Activated CD8-positive, alpha-beta T cell treated with anti-CD3 and anti-CD28 coated beads for 36 hours (primary cell): Measurements from ENCODE around the gene CLSTN3. TPM values are rescaled to one million over a fixed set of nuclear protein-coding genes. Genes with fewer than 3 reads are reported as not detected.
"Not testable (repeated sequence)": the region's sequence is repeated elsewhere in the genome, so short reads cannot be mapped to it uniquely, and the experiment has no call there.

Experiments
- ATAC-seq: fragments of 200-7000 bp; cut with Tn5 transposase; one replicate; pipeline ENCODE4 v1.10.0; 2021; ENCODE audit warnings: mild to moderate bottlenecking, moderate library complexity
- CTCF ChIA-PET: fragments of 350-600 bp; sonication (Branson Sonifier 250); formaldehyde crosslinking; loops from one replicate; lab custom pipeline; 2021; ENCODE audit warnings: antibody characterized with exemption; lab: Charles Lee
- POLR2A ChIA-PET: fragments of 350-600 bp; sonication (Branson Sonifier 250); formaldehyde crosslinking; loops from one replicate; lab custom pipeline; 2021; ENCODE audit warnings: antibody characterized with exemption; lab: Charles Lee
- DNase-seq: peaks from one replicate; pipeline ENCODE4 v3.0.0-alpha.2; 2020
- H3K27ac Mint-ChIP-seq: one replicate; pipeline ENCODE4 v1.8.0; 2021; ENCODE audit warnings: mild to moderate bottlenecking, mixed read lengths
- H3K27me3 Mint-ChIP-seq: one replicate; pipeline ENCODE4 v1.8.0; 2021; ENCODE audit warnings: mixed read lengths
- H3K36me3 Mint-ChIP-seq: one replicate; pipeline ENCODE4 v1.8.0; 2021; ENCODE audit warnings: low read depth, mixed read lengths
- H3K4me1 Mint-ChIP-seq: one replicate; pipeline ENCODE4 v1.8.0; 2021; ENCODE audit warnings: low read depth, mixed read lengths
- H3K4me3 Mint-ChIP-seq: one replicate; pipeline ENCODE4 v1.8.0; 2021; ENCODE audit warnings: mild to moderate bottlenecking, moderate library complexity, mixed read lengths
- H3K9me3 Mint-ChIP-seq: one replicate; pipeline ENCODE4 v1.8.0; 2021; ENCODE audit warnings: mixed read lengths
- CTCF ChIP-seq: fragments of 200-600 bp; IDR thresholded peaks from one replicate; pipeline ENCODE4 v1.8.0; 2022; ENCODE audit warnings: antibody characterized with exemption, mild to moderate bottlenecking
- intact Hi-C: fragments of 100-400 bp; cut with micrococcal nuclease; formaldehyde crosslinking; loops from one replicate; pipeline ENCODE4 v1.10.0; 2022
- total RNA-seq, 2 experiments: library from RNA; stranded (reverse); gene quantifications; one replicate each; pipeline ENCODE4 v1.2.3, GENCODE V29; 2021

Gene CLSTN3
- total RNA-seq, 2 experiments from 2014 or later, result 29.0 to 30.8 TPM

GRCh38 chr12:7175493-7175892, 45.3 kb downstream of the CLSTN3 start:
- POLR2A ChIA-PET, result no interaction called here
- DNase-seq (no peak), ATAC-seq (no peak)
- Mint-ChIP-seq H3K27me3 (peaks cover 19% of the 10 kb centered on the region), H3K9me3 (peaks cover 4% of the 10 kb centered on the region), H3K36me3 (no peaks in the 10 kb centered on the region), H3K27ac (no peak overlapping the region), H3K4me1 (no peaks in the 10 kb centered on the region), H3K4me3 (no peak overlapping the region)
- CTCF ChIA-PET, result interaction anchor here (1.3 to 1.5 kb wide), 2 partner anchors 12 kb away, joined by 5 read pairs; no protein-coding TSS in a partner anchor
- no peak for TF ChIP-seq CTCF
- intact Hi-C loops, result no loop called here

GRCh38 chr12:7176595-7176994, 46.4 kb downstream of the CLSTN3 start:
- peaks cover 21% of the 10 kb centered on the region for H3K27me3 Mint-ChIP-seq
- H3K36me3 Mint-ChIP-seq, result no peaks in the 10 kb centered on the region
- ChIA-PET POLR2A (no interaction called here), CTCF (interaction anchor here (1.1 kb wide), 1 partner anchor 12 kb away, joined by 3 read pairs; no protein-coding TSS in a partner anchor)
- TF ChIP-seq CTCF, result no peak
- ATAC-seq (no peak), DNase-seq (no peak)
- H3K9me3 Mint-ChIP-seq, result peaks cover 4% of the 10 kb centered on the region
- H3K4me3 Mint-ChIP-seq, result no peak overlapping the region
- intact Hi-C loops, result no loop called here
- H3K27ac Mint-ChIP-seq, result no peak overlapping the region
- no peaks in the 10 kb centered on the region for H3K4me1 Mint-ChIP-seq

GRCh38 chr12:7178481-7178880, 48.3 kb downstream of the CLSTN3 start:
- ATAC-seq (no peak), DNase-seq (no peak)
- TF ChIP-seq CTCF, result no peak
- intact Hi-C loops, result no loop called here
- Mint-ChIP-seq H3K27ac (no peak overlapping the region), H3K36me3 (no peaks in the 10 kb centered on the region), H3K4me1 (no peaks in the 10 kb centered on the region), H3K9me3 (no peaks in the 10 kb centered on the region), H3K4me3 (no peak overlapping the region), H3K27me3 (peaks cover 17% of the 10 kb centered on the region)
- ChIA-PET POLR2A (no interaction called here), CTCF (interaction anchor here (1.0 to 1.5 kb wide), 3 partner anchors 10 to 69 kb away, joined by 3 to 9 read pairs (median 3); partner anchors contain the start of gene C1RL)

GRCh38 chr12:7180685-7181084, 50.5 kb downstream of the CLSTN3 start:
- H3K27me3 Mint-ChIP-seq, result peaks cover 14% of the 10 kb centered on the region
- no peaks in the 10 kb centered on the region for H3K36me3 Mint-ChIP-seq
- H3K27ac Mint-ChIP-seq, result no peak overlapping the region
- no peak overlapping the region for H3K4me3 Mint-ChIP-seq
- no peak for ATAC-seq
- POLR2A ChIA-PET, result no interaction called here
- no peaks in the 10 kb centered on the region for H3K9me3 Mint-ChIP-seq
- CTCF ChIA-PET, result no interaction called here
- no peak for TF ChIP-seq CTCF
- no peaks in the 10 kb centered on the region for H3K4me1 Mint-ChIP-seq
- intact Hi-C loops, result no loop called here
- no peak for DNase-seq

- H3K27me3 Mint-ChIP-seq, POLR2A ChIA-PET, H3K9me3 Mint-ChIP-seq, ATAC-seq, H3K4me3 Mint-ChIP-seq, DNase-seq, H3K27ac Mint-ChIP-seq, H3K36me3 Mint-ChIP-seq: not testable (repeated sequence)
- CTCF ChIA-PET, result interaction anchor here (0.6 kb wide), 1 partner anchor 274 kb away, joined by 3 read pairs; no protein-coding TSS in a partner anchor
- peaks cover 15% of the 10 kb centered on the region for H3K4me1 Mint-ChIP-seq
- intact Hi-C loops, result loop anchor here (5.0 kb wide), 1 partner anchor 44 kb away; no protein-coding TSS in a partner anchor
Observed at GRCh38 chr12:7186058-7186457, 55.9 kb downstream of the CLSTN3 start.
